ENCODE measurements around the gene METTL23.
"Not testable (repeated sequence)": the region's sequence is repeated elsewhere in the genome, so short reads cannot be mapped to it uniquely, and the experiment has no call there.

GRCh38 chr17:76731800-76732733 lies 5.4 kb downstream of the METTL23 start:
- TF ChIP-seq, protein P1, sequence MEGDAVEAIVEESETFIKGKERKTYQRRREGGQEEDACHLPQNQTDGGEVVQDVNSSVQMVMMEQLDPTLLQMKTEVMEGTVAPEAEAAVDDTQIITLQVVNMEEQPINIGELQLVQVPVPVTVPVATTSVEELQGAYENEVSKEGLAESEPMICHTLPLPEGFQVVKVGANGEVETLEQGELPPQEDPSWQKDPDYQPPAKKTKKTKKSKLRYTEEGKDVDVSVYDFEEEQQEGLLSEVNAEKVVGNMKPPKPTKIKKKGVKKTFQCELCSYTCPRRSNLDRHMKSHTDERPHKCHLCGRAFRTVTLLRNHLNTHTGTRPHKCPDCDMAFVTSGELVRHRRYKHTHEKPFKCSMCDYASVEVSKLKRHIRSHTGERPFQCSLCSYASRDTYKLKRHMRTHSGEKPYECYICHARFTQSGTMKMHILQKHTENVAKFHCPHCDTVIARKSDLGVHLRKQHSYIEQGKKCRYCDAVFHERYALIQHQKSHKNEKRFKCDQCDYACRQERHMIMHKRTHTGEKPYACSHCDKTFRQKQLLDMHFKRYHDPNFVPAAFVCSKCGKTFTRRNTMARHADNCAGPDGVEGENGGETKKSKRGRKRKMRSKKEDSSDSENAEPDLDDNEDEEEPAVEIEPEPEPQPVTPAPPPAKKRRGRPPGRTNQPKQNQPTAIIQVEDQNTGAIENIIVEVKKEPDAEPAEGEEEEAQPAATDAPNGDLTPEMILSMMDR (IDR thresholded peaks at IDR 0.05) = not testable (repeated sequence)
- not testable (repeated sequence) for TF ChIP-seq POLR2A (IDR thresholded peaks at IDR 0.05)
